ENCODE measurements around the gene XYLT1. TPM values are rescaled to one million over a fixed set of nuclear protein-coding genes. Genes with fewer than 3 reads are reported as not detected.

XYLT1 gene
- total and polyA plus RNA-seq, 10 of the 15 experiments (the other 5 are each of a cell fraction or from before 2014, with no cell fraction given) = 0.88 to 14.8 (median 5.8) TPM

GRCh38 chr16:17273142-17273561 lies 197.6 kb downstream of the XYLT1 start (continued):
- TF ChIP-seq REST (IDR thresholded peaks at IDR 0.05; ENCODE audit: low read depth, low read length) (no peak), ZBTB4 (CRISPR knock-in tag; IDR thresholded peaks at IDR 0.05) (no peak), CBX5 (IDR thresholded peaks at IDR 0.05; ENCODE audit: low read depth) (no peak), NKRF (conservative IDR thresholded peaks at IDR 0.05) (no peak), IKZF2 (IDR thresholded peaks at IDR 0.05) (peak; percentile 40 to 41; a peak in 2 of 4 replicates), MXI1 (IDR thresholded peaks at IDR 0.05; ENCODE audit: low read depth, low read length) (no peak), SMARCA5 (IDR thresholded peaks at IDR 0.05) (no peak), CBFB (IDR thresholded peaks at IDR 0.05; ENCODE audit: low read depth) (0 out of 2 replicates have a peak, but pooled peaks have one; percentile 45), PML (IDR thresholded peaks at IDR 0.05; ENCODE audit: low read length) (no peak), CREM (IDR thresholded peaks at IDR 0.05; ENCODE audit: low read depth) (peak; percentile 74; the same call in 1 of the 2 replicates), E4F1 (IDR thresholded peaks at IDR 0.05; ENCODE audit: borderline replicate concordance, partially characterized antibody) (no peak), CBX3 (IDR thresholded peaks at IDR 0.05; ENCODE audit: borderline replicate concordance, low read depth) (no peak), ZNF622 (IDR thresholded peaks at IDR 0.05) (no peak), ETV6 (conservative IDR thresholded peaks at IDR 0.05 in 1 of 2, IDR thresholded peaks at IDR 0.05 in 1 of 2; ENCODE audit: borderline replicate concordance in 1 of 2, low read depth in 1 of 2) (no peak), NFYA (IDR thresholded peaks at IDR 0.05; ENCODE audit: borderline replicate concordance, low read depth, low read length) (no peak)

Data from GM12878 (cell line).